Inflammatory macrophage (primary cell): Measurements from ENCODE around the gene NAALADL1.
"Not testable (repeated sequence)": the region's sequence is repeated elsewhere in the genome, so short reads cannot be mapped to it uniquely, and the experiment has no call there.

Source experiments
- DNase-seq, 2 donors: peaks; one replicate each; pipeline ENCODE4 v3.0.0-alpha.2; 2020 to 2022

Gene NAALADL1

DNA sequence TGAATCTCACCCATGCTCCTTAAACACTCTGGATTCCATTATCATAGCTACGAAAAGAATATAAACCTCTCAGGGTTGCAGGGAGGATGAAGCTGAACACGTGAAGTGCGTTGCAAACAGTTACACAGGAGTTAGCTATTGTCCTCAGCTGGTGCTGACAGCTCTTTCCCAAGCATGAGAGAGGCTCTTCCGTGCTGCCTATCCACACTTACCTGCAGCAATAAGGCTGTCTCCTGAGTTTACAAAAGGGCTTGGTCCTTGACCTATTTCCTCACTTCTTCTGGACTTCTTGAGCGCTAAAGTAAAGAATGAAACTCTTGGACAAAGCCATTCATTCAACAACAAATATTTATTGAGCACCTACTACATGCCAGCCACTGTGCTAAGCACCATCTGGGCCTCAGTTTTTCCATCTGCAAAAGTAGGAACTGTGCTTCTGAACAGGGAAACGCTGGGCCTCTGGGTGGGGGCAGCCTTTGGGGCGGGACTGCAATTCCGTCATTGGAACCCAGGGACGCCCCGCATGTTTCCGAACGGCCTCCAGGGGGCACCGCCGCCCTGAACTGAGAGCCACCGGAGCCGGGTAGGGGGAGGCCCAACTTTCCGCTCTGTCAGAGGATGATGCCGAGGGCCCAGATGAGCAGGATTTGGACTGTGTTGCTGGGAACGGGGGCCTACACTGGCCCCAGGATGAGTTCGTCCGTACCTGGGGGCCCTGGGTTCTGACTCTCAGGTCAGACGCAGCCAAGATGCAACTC lies 45.0 kb downstream of the NAALADL1 start:
- DNase-seq: peak; percentile 94

DNA sequence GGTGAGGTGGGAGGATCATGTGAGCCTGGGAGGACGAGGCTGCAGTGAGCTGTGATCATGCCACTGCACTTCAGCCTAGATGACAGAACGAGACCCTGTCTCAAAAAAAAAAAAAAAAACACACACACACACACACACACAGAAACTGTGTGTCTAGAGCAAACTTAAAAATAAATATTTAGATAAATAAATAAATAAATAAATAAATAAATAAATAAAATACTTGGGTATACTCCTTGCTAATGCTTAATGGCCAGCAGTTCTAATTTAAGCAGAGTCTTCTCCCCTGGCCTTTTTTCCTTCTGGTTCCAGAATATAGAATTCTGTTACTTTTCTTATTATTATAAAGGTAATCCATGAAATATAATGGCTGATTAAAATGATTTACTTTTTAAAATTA lies 49.5 kb downstream of the NAALADL1 start:
- no peak for DNase-seq

DNA sequence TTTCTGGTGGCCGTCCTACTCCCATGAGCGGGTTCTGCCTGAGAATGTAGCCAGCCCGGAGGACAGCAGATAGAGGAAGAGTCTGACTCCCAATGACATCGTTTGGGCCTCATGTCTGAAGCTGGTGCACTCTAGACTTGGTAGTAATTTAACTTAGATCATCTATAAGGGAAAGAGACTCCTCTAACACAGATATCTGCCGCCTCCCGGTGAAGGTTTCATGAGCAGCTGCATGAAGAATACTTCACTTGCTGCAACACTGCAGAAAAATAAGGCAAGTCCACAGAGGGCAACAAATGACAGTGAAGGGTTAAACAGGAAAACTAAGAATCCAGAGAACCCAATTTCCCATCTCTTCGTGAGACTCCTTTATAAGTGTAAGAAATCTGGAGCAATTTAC lies 50.3 kb downstream of the NAALADL1 start:
- no peak for DNase-seq

DNA sequence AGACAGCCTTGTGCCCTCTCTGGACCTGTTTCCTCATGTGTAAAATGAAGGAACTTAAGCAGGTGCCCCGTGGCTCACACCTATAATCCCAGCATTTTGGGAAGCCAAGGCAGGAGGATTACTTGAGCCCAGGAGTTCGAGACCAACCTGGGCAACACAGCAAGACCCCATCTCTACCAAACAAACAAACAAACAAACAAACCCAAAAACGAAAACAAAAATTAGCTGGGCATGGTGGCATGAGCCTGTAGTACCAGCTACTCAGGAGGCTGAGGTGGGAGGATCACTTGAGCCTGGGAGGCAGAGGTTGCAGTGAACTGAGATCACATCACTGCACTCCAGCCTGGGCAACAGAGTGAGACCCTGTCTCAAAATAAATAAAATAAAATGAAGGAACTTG lies 54.4 kb downstream of the NAALADL1 start:
- not testable (repeated sequence) for DNase-seq

DNA sequence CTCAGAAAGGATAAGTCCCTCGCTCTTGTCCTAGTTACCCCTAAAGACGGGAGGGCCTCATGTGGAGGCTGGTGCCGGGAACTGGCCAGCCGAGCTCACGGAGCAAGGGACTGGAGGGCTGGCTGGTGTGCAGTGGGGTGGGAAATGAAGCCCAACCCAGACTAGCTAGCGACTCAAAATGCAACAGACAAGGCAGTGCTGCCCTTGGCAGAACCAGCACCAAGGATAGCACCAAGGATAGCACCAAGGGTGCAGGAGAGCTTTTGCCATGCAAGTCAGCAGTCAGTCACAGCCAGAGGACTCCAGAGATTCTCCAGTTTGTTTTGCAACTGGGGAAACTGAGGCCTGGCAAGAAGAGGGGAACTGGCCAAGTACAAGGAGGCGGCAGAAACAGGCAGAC lies 55.1 kb downstream of the NAALADL1 start:
- no peak for DNase-seq

DNA sequence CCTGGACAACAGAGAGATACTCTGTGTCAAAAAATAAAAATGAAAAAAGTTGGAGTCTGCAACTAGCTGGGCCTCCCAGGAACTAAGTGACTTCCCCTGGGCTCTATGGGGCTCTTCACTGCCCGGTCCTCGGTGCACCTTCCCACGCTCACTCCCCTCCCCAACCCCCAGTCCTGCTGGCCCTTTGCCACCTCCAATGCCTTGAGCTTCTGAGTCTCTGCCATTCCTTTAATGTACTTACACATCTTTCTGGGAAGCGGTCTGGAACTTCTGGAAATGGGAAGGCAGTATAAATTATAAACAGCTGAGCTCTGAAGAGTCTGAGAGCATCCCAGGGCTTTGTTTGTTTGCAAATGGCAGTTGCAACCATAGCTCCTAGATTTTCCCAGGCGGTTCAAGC lies 55.6 kb downstream of the NAALADL1 start:
- DNase-seq: no peak

DNA sequence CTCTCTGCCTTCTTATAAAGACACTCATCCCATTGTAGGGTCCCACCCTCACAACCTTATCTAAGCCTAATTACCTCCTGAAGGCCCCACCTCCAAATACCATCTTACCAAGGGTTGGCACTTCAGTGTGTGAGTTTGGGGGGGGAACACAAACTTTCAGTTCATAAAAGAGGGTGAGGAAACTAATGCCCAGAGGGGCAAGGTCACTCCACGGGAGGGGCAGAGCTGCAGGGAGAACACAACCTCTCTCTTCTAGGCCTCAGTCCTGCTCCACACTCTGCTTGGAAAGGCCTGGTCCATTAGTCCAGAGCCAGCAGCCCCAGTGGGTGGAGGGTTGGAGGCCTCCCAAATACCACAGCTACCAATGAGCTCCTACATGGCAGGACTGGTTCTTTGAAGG lies 58.9 kb downstream of the NAALADL1 start:
- DNase-seq: no peak

DNA sequence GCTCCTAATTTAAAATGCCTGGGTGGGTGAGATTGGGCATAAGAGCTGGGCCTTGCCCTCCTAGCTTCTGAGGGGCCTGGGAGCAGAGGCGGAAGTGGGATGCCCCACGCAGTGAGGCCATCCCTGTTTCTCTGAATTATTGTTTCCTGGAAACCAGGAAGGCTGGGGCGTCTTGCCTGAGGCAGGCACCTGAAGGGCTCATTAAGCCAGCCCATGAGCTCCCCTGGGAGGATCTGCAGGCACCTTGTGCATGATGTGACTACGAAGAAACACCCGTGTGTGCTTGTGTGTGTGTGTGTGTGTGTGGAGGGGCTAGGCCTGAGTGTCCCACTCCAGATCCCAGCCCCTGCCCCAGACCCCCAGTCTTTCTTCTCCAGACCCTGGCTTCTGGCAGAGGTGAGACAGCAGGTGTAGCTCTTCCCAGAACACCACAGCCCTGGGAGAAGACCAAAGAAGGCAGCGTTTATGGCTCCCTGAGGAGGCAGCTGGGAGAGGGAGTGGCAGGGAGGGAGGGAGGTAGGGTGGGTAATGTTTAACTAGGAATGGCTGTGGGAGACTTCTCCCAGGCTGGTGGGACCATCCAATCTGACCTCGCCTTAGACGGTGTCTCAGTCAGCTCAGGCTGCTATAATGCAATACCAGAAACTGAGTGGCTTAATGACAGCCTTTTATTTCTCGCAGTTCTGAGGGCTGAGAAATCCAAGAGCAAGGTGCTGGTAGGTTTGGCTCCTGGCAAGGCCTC lies 59.5 kb downstream of the NAALADL1 start:
- no peak for DNase-seq

DNA sequence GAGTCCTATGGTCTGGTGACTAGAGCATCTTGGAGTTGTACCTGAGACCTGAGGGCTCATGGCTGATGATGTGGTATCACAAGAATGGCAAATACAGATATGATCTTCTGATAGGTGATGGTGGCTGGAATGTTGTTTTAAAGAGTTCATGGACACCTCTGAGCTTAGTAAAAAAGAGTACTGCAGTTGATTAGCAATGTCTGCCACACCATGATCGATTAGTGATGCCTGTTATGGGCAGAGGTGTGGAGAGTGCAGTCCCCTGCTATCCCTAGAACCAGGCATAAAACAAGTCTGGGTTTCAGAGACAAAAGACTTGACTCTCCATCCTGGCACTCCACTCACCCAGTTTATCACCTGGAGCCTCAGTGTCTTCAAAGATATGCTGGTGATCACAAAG lies 60.2 kb downstream of the NAALADL1 start:
- no peak for DNase-seq

DNA sequence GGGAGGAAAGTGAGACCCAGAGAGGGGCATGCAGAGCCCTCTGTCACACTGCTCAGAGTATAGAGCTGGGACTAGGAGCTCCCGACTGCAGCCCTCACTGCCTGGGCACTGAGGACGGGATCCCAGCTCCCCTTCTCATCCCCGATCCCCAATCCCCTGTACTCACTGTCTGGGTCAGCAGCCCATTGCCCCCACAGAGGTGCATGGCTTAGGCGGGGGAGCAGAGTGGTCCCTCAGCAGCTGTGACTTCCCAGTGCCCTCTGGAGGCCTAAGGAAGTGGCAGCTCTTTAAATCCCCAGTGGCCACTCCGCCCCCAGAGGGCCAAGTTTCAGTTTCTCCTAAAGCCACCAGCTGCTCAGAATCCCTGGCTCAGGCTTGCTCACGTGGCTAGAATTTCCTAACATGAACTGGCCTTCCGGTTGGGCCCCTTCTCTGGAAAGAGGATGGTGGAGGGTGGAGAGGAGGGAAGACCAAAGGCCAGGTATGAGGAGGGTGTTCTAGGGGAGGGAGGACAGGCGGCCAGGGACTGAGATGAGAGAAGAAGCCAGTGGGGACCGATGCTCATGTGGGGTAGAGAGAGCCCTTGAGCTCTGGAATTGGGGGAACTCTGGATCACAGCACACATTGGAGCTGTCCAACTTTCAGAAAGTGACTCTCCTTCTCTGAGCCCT lies 61.5 kb downstream of the NAALADL1 start, which contains the start of gene BATF2:
BATF2 (minus strand) TSS at position 262 of the 671 bp plus-strand sequence; CDS start at position 205, 57 bp downstream.
- DNase-seq: peak; percentile 84 to 87

DNA sequence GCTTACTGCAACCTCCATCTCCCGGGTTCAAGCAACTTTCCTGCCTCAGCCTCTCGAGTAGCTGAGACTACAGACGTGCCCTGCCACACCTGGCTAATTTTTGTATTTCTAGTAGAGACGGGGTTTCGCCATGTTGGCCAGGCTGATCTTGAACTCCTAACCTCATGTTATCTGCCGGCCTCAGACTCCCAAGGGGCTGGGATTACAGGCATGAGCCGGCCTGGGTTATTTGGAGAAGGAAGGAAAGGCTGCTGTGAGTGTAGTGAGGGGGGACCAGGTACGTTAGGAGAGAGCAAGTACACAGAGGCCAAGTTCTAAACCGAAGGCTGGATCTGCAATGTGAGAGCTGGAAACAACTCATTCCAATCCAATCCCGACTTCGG lies 62.0 kb downstream of the NAALADL1 start:
- DNase-seq: no peak
